VCaP (cell line): ENCODE data around the gene PARD3B.

Source experiments
- H3K27ac ChIP-seq: fragments of 450-650 bp; 2 replicates; pipeline ENCODE4 v1.5.1; 2017
- CTCF ChIP-seq: fragments of 450-650 bp; conservative IDR thresholded peaks from 2 replicates; pipeline ENCODE4 v1.5.1; 2017; ENCODE audit warnings: mild to moderate bottlenecking, moderate library complexity

Gene PARD3B

GRCh38 chr2:205390866-205391265 is 845.6 kb downstream of the PARD3B start:
- H3K27ac ChIP-seq, result no peak overlapping the region
- no peak for TF ChIP-seq CTCF

GRCh38 chr2:205401511-205401910 is 856.2 kb downstream of the PARD3B start:
- no peak for TF ChIP-seq CTCF

GRCh38 chr2:205402011-205402410 is 856.7 kb downstream of the PARD3B start:
- TF ChIP-seq CTCF, result no peak
- H3K27ac ChIP-seq, result no peak overlapping the region

More at GRCh38 chr2:205401511-205401910, 856.2 kb downstream of the PARD3B start:
- H3K27ac ChIP-seq, result no peak overlapping the region

GRCh38 chr2:205403244-205403825 is 858.1 kb downstream of the PARD3B start:
- TF ChIP-seq CTCF, result no peak
- no peak overlapping the region for H3K27ac ChIP-seq

- TF ChIP-seq CTCF, result no peak
- H3K27ac ChIP-seq, result no peak overlapping the region
Observed at GRCh38 chr2:205405194-205405593, 859.9 kb downstream of the PARD3B start.

GRCh38 chr2:205405752-205406151 is 860.5 kb downstream of the PARD3B start:
- H3K27ac ChIP-seq, result no peak overlapping the region
- TF ChIP-seq CTCF, result no peak

GRCh38 chr2:205407984-205408383 is 862.7 kb downstream of the PARD3B start:
- H3K27ac ChIP-seq, result peak overlapping the region; percentile 25
- TF ChIP-seq CTCF, result no peak
